ENCODE data around the gene DESI2.

DNA sequence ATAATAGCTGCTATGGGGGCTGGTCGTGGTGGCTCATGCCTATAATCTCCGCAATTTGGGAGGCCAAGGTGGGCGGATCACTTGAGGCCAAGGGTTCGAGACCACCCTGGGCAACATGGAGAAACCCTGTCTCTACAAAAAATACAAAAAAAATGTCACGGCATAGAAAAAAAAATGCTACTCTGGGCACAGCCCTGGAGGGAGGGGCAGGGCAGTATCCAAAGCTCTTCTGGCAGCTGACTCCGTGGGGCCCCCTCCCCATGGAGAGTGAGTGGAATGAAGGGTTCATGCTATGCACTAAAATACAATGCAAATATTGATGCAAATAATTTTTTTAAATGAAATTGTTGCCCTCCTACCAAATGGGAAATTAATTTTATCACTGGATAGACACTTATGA is 78.7 kb downstream of the DESI2 start:
- TF ChIP-seq, protein P1, sequence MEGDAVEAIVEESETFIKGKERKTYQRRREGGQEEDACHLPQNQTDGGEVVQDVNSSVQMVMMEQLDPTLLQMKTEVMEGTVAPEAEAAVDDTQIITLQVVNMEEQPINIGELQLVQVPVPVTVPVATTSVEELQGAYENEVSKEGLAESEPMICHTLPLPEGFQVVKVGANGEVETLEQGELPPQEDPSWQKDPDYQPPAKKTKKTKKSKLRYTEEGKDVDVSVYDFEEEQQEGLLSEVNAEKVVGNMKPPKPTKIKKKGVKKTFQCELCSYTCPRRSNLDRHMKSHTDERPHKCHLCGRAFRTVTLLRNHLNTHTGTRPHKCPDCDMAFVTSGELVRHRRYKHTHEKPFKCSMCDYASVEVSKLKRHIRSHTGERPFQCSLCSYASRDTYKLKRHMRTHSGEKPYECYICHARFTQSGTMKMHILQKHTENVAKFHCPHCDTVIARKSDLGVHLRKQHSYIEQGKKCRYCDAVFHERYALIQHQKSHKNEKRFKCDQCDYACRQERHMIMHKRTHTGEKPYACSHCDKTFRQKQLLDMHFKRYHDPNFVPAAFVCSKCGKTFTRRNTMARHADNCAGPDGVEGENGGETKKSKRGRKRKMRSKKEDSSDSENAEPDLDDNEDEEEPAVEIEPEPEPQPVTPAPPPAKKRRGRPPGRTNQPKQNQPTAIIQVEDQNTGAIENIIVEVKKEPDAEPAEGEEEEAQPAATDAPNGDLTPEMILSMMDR (IDR thresholded peaks at IDR 0.05), result no peak
- no peak for TF ChIP-seq POLR2A (IDR thresholded peaks at IDR 0.05)
